ENCODE data around the gene GATM.

The GATM gene

DNA sequence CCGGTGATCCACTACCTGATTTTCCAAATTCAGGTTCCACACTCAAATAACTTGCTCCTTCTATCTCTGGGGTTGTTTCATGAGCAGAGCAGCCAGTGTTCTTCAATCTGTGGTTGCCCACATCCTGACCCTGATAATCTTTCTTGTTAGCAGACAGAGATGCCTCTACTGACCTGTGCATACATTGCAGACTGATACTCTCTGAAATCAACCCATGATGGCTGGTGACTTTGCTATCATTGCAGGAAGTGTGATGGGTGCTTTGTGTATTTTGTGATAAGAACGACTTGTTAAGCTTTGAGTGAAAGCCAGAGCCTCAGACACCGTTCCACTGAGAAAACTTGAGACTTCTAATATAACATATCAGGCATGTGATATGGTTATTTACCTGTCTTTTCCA is 39.9 kb downstream of the GATM start:
- TF ChIP-seq, protein P1, sequence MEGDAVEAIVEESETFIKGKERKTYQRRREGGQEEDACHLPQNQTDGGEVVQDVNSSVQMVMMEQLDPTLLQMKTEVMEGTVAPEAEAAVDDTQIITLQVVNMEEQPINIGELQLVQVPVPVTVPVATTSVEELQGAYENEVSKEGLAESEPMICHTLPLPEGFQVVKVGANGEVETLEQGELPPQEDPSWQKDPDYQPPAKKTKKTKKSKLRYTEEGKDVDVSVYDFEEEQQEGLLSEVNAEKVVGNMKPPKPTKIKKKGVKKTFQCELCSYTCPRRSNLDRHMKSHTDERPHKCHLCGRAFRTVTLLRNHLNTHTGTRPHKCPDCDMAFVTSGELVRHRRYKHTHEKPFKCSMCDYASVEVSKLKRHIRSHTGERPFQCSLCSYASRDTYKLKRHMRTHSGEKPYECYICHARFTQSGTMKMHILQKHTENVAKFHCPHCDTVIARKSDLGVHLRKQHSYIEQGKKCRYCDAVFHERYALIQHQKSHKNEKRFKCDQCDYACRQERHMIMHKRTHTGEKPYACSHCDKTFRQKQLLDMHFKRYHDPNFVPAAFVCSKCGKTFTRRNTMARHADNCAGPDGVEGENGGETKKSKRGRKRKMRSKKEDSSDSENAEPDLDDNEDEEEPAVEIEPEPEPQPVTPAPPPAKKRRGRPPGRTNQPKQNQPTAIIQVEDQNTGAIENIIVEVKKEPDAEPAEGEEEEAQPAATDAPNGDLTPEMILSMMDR (IDR thresholded peaks at IDR 0.05), result no peak
- Histone ChIP-seq H3K4me1 (no peaks in the 10 kb centered on the region), H3K4me3 (ENCODE audit: low read depth, low read length) (no peak overlapping the region), H3K36me3 (ENCODE audit: control insufficient read depth, insufficient read depth, low read length) (no peaks in the 10 kb centered on the region), H3K4me2 (ENCODE audit: low read length) (no peak overlapping the region), H3K79me2 (no peaks in the 10 kb centered on the region), H3K9me3 (ENCODE audit: control insufficient read depth, low read length) (no peaks in the 10 kb centered on the region), H3K9ac (no peak overlapping the region), H2AFZ (no peak overlapping the region), H3K27me3 (ENCODE audit: control insufficient read depth, insufficient read depth, low read length) (no peaks in the 10 kb centered on the region), H3K27ac (no peak overlapping the region)

DNA sequence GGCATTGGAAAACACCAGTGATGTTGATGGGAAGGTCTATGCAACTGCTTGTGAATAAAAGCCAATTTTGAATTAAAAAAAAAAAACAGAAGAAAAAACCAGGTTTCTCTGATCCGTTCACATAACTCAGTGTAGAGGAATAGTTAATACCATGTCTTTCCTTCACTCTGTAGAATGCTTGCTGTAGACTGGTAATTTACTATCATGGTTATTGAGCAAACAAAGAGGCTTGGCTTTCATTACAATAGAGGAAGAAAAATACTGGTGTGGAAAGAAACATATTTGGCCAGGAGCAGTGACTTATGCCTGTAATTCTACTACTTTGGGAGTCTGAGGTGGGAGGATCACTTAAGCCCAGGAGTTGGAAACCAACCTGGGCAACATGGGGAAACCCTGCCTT is 41.1 kb downstream of the GATM start:
- H3K4me2 ChIP-seq (ENCODE audit: low read length), result no peak overlapping the region

DNA sequence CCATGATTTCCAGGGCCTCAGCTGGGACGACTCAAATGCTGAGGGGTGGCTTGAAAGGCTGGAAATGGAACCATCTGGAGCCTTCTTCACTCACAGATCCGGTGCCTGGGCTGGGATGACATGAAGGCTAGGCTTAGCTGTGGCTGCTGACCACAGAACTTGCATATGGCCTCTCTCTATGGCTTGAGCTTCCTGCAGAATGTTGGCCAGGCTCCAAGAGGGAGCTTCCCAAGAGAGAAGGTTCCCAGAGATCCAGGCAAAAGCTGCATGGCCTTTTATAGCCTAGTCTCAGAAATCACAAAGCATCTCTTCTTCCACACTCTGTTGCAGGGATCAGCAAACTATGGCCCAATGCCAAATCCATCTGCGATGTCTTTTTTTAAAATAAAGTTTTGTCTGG is 44.8 kb downstream of the GATM start:
- no peak overlapping the region for H3K9ac ChIP-seq
- H3K27me3 ChIP-seq (ENCODE audit: control insufficient read depth, insufficient read depth, low read length), result no peaks in the 10 kb centered on the region
- TF ChIP-seq, protein P1 (IDR thresholded peaks at IDR 0.05), result no peak
- no peaks in the 10 kb centered on the region for H3K9me3 ChIP-seq (ENCODE audit: control insufficient read depth, low read length)
- H2AFZ ChIP-seq, result no peak overlapping the region
- no peak overlapping the region for H3K27ac ChIP-seq
- H3K36me3 ChIP-seq (ENCODE audit: control insufficient read depth, insufficient read depth, low read length), result no peaks in the 10 kb centered on the region
- no peaks in the 10 kb centered on the region for H3K79me2 ChIP-seq
- no peaks in the 10 kb centered on the region for H3K4me1 ChIP-seq
- no peak overlapping the region for H3K4me3 ChIP-seq (ENCODE audit: low read depth, low read length)
- H3K4me2 ChIP-seq (ENCODE audit: low read length), result no peak overlapping the region

More for the DNA sequence above, 41.1 kb downstream of the GATM start:
- Histone ChIP-seq H3K4me1 (no peaks in the 10 kb centered on the region), H3K27ac (no peak overlapping the region), H3K9me3 (ENCODE audit: control insufficient read depth, low read length) (no peaks in the 10 kb centered on the region), H3K36me3 (ENCODE audit: control insufficient read depth, insufficient read depth, low read length) (no peaks in the 10 kb centered on the region), H3K9ac (no peak overlapping the region), H3K79me2 (no peaks in the 10 kb centered on the region), H3K27me3 (ENCODE audit: control insufficient read depth, insufficient read depth, low read length) (no peaks in the 10 kb centered on the region), H3K4me3 (ENCODE audit: low read depth, low read length) (no peak overlapping the region), H2AFZ (no peak overlapping the region)
- TF ChIP-seq, protein P1 (IDR thresholded peaks at IDR 0.05), result no peak

DNA sequence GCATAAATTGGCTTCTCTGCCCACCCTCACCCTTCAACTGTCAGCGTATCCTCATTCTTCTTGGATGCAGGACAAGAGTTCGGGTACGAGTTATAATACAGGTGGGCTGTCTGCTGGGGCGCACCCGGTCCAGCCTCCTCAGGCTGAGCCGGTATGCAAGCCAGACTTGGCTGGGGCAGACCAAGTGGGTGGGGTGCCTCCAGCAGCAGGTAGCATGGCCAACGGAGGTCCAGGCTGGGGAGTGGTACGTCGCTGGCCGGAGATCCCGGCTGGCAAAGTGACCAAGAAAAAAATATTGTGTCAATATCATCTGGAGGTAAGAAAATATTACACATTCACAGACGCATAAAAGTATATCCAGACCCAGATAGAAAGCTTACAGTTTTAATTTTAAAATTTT is 45.6 kb downstream of the GATM start:
- Histone ChIP-seq H3K4me2 (ENCODE audit: low read length) (no peak overlapping the region), H3K27me3 (ENCODE audit: control insufficient read depth, insufficient read depth, low read length) (no peaks in the 10 kb centered on the region), H3K27ac (no peak overlapping the region), H3K4me1 (no peaks in the 10 kb centered on the region), H3K9ac (no peak overlapping the region), H3K36me3 (ENCODE audit: control insufficient read depth, insufficient read depth, low read length) (no peaks in the 10 kb centered on the region), H2AFZ (no peak overlapping the region), H3K9me3 (ENCODE audit: control insufficient read depth, low read length) (no peaks in the 10 kb centered on the region), H3K79me2 (no peaks in the 10 kb centered on the region), H3K4me3 (ENCODE audit: low read depth, low read length) (no peak overlapping the region)
- TF ChIP-seq, protein P1 (IDR thresholded peaks at IDR 0.05), result no peak

DNA sequence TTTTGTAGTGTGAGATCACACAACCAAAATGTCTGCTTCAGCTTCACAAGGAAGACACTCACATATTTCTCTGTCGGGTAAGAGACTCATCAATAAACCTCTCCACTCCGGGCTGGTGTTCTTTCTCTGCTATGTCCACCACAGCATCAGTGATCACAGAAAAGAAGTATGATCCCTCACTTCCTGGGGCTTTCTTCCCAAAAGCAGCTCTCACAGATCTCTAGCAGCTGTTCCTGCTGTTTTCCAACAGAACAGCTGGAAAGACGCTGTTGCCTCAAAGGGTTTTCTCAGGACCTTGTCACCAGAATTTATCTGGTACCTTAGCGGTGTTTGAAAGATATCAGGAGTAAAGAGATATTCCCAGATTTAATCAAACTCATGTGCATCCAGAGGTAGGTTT is 46.4 kb downstream of the GATM start:
- H3K27ac ChIP-seq, result no peak overlapping the region
- no peaks in the 10 kb centered on the region for H3K79me2 ChIP-seq
- no peaks in the 10 kb centered on the region for H3K36me3 ChIP-seq (ENCODE audit: control insufficient read depth, insufficient read depth, low read length)
- H2AFZ ChIP-seq, result no peak overlapping the region
- no peak overlapping the region for H3K4me3 ChIP-seq (ENCODE audit: low read depth, low read length)
- no peaks in the 10 kb centered on the region for H3K4me1 ChIP-seq
- TF ChIP-seq, protein P1 (IDR thresholded peaks at IDR 0.05), result no peak
- no peak overlapping the region for H3K9ac ChIP-seq
- no peak overlapping the region for H3K4me2 ChIP-seq (ENCODE audit: low read length)
- H3K27me3 ChIP-seq (ENCODE audit: control insufficient read depth, insufficient read depth, low read length), result no peaks in the 10 kb centered on the region
- no peaks in the 10 kb centered on the region for H3K9me3 ChIP-seq (ENCODE audit: control insufficient read depth, low read length)
